Measurements from ENCODE around the gene PCIF1.

GRCh38 chr20:45994761-45995493, 60.4 kb downstream of the PCIF1 start:
- TF ChIP-seq FOS (IDR thresholded peaks at IDR 0.05; ENCODE audit: borderline replicate concordance, insufficient read depth, low read length) = no peak
- TF ChIP-seq, protein P1, sequence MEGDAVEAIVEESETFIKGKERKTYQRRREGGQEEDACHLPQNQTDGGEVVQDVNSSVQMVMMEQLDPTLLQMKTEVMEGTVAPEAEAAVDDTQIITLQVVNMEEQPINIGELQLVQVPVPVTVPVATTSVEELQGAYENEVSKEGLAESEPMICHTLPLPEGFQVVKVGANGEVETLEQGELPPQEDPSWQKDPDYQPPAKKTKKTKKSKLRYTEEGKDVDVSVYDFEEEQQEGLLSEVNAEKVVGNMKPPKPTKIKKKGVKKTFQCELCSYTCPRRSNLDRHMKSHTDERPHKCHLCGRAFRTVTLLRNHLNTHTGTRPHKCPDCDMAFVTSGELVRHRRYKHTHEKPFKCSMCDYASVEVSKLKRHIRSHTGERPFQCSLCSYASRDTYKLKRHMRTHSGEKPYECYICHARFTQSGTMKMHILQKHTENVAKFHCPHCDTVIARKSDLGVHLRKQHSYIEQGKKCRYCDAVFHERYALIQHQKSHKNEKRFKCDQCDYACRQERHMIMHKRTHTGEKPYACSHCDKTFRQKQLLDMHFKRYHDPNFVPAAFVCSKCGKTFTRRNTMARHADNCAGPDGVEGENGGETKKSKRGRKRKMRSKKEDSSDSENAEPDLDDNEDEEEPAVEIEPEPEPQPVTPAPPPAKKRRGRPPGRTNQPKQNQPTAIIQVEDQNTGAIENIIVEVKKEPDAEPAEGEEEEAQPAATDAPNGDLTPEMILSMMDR (IDR thresholded peaks at IDR 0.05; ENCODE audit: extremely low read depth in 1 of 2, insufficient read depth in 1 of 2, low read depth in 1 of 2, low read length in 2 of 2) = no peak
- TF ChIP-seq POLR2A (IDR thresholded peaks at IDR 0.05; ENCODE audit: low read depth, low read length) = no peak
- TF ChIP-seq EZH2 (IDR thresholded peaks at IDR 0.05; ENCODE audit: borderline replicate concordance, low read depth, low read length, severe bottlenecking) = no peak
